Adrenal gland (tissue), 12 donors: ENCODE data around the gene KRTAP10-3. TPM values are rescaled to one million over a fixed set of nuclear protein-coding genes. Genes with fewer than 3 reads are reported as not detected.

Experiments
- DNase-seq, 7 donors: peaks; one replicate each; pipeline ENCODE4 v3.0.0-alpha.2; 2019 to 2020
- H3K27ac ChIP-seq, 5 donors: fragments of 200-600 bp; sonication (generic) in 4 of 5; 1 replicate in 3 of 5; 2 replicates in 2 of 5; pipeline versions ENCODE4 v1.5.1 to v1.8.0; 2016 to 2020; ENCODE audit warnings: mild to moderate bottlenecking in 1 of 5
- H3K27me3 ChIP-seq: fragments of 200-600 bp; 2 replicates; pipeline ENCODE4 v1.8.0; 2021
- H3K36me3 ChIP-seq, 2 donors: fragments of 200-600 bp; replicated peaks in 1 of 2; 1 replicate in 1 of 2; 2 replicates in 1 of 2; pipeline versions ENCODE4 v1.5.1 to v1.8.0; 2018 to 2022
- H3K4me1 ChIP-seq, 2 donors: fragments of 200-600 bp; replicated peaks in 1 of 2; 1 replicate in 1 of 2; 2 replicates in 1 of 2; pipeline versions ENCODE4 v1.5.1 to v1.8.0; 2018 to 2021
- H3K4me3 ChIP-seq, 4 donors: fragments of 200-600 bp; sonication (generic) in 3 of 4; one replicate each; pipeline ENCODE4 v1.5.1; 2016 to 2018
- H3K9me3 ChIP-seq, 3 donors: fragments of 200-600 bp; sonication (generic) in 1 of 3; replicated peaks in 1 of 3; 1 replicate in 2 of 3; 2 replicates in 1 of 3; pipeline versions ENCODE4 v1.5.1 to v1.8.0; 2016 to 2021
- CTCF ChIP-seq, 6 experiments: fragments of 450-650 bp in 4 of 6; fragments of 200-600 bp in 2 of 6; sonication (generic) in 1 of 6; IDR thresholded peaks; 1 replicate in 5 of 6; 2 replicates in 1 of 6; pipeline versions ENCODE4 v1.5.1 to v1.8.0; 2016 to 2021; ENCODE audit warnings: antibody characterized with exemption in 6 of 6, mild to moderate bottlenecking in 2 of 6, moderate library complexity in 1 of 6
- POLR2A ChIP-seq, 2 donors: fragments of 450-650 bp; IDR thresholded peaks; one replicate each; pipeline ENCODE4 v1.6.1; 2017; ENCODE audit warnings: antibody characterized with exemption in 2 of 2, mild to moderate bottlenecking in 2 of 2, moderate library complexity in 1 of 2
- WGBS, 4 donors: extraction: QIAGEN DNeasy Blood & Tissue Kit in 2 of 4; methylation state at CpG; one replicate each; pipeline versions ENCODE4 v1.1.5 to v1.1.7; 2013 to 2017; 5-methylcytosine and 5-hydroxymethylcytosine counted together
- intact Hi-C, 2 donors: fragments of 100-400 bp; cut with DNase I; formaldehyde crosslinking; loops; one replicate each; pipeline versions ENCODE4 v1.14.1 to v1.15.0; 2022 to 2023
- polyA plus RNA-seq, 3 donors: library from polyadenylated mRNA; stranded (reverse); fragments of 200-250 nt in 2 of 3; fragments of 350-450 nt in 1 of 3; fragmentation: Illumina TruSeq in 1 of 3; extraction: RNeasy Lipid Tissue Mini Kit (QIAGEN cat#74804) in 1 of 3; gene quantifications; one replicate each; pipeline ENCODE4 v1.2.3, GENCODE V29; 2013 to 2014
- total RNA-seq, 9 donors: library from RNA; depleted of rRNA in 4 of 9; stranded (reverse); fragments of >200 nt in 4 of 9; fragments of 120-200 nt in 1 of 9; fragmentation: NEBNext Ultra II Directional in 1 of 9; extraction: Animal tissue kit (Norgen Biotek cat#: 25700) in 1 of 9; gene quantifications; one replicate each; pipeline versions ENCODE4 v1.1.0 to v1.2.4, GENCODE V29; 2013 to 2023
- donor health status: healthy with polysubstance abuse.
- donor health status: Bipolar disorder and iron deficiency.
- donor health status: DM: yes; HTN: yes; CAD: no.
- donor health status: DM: no; HTN: no; CAD: no.
- donor health status: DM: no; HTN: no; CAD: no.
- donor health status: DM: yes; HTN: yes; CAD: no.

The KRTAP10-3 gene
- total and polyA plus RNA-seq, 12 donors: not detected

- TF ChIP-seq POLR2A (IDR thresholded peaks at IDR 0.05) (no peak), CTCF (IDR thresholded peaks at IDR 0.05) (no peak)
- H3K4me3 ChIP-seq: no peak overlapping the region
- H3K27me3 ChIP-seq: no peaks in the 10 kb centered on the region
- intact Hi-C loops: no loop called here
- no peaks in the 10 kb centered on the region for H3K36me3 ChIP-seq
- DNase-seq: peak in 1 of 7 donors; percentile 31
- H3K27ac ChIP-seq: no peak overlapping the region
- no peaks in the 10 kb centered on the region for H3K9me3 ChIP-seq
- H3K4me1 ChIP-seq: no peaks in the 10 kb centered on the region
- 87 to 91% (median 90%) methylated on average over 18 to 33 of the region's 33 CpGs for WGBS, 4 donors
Measured at GRCh38 chr21:44537930-44538911, 20.4 kb downstream of the KRTAP10-3 start.

- Histone ChIP-seq H3K9me3 (no peaks in the 10 kb centered on the region), H3K27ac (no peak overlapping the region), H3K4me1 (no peaks in the 10 kb centered on the region), H3K27me3 (no peaks in the 10 kb centered on the region), H3K36me3 (no peaks in the 10 kb centered on the region), H3K4me3 (no peak overlapping the region)
- DNase-seq: peak in 1 of 7 donors; percentile 1
- intact Hi-C loops: no loop called here
- no peak for TF ChIP-seq CTCF (IDR thresholded peaks at IDR 0.05)
- TF ChIP-seq POLR2A (IDR thresholded peaks at IDR 0.05): no peak
- 50 to 71% (median 61%) methylated on average over 7 of the region's 7 CpGs for WGBS, 4 donors
Measured at GRCh38 chr21:44535963-44536362, 22.6 kb downstream of the KRTAP10-3 start.

GRCh38 chr21:44534688-44535087 is 23.9 kb downstream of the KRTAP10-3 start:
- Histone ChIP-seq H3K9me3 (no peaks in the 10 kb centered on the region), H3K4me3 (no peak overlapping the region), H3K27ac (no peak overlapping the region), H3K27me3 (no peaks in the 10 kb centered on the region), H3K36me3 (no peaks in the 10 kb centered on the region), H3K4me1 (no peaks in the 10 kb centered on the region)
- 87 to 99% (median 91%) methylated on average over 6 of the region's 6 CpGs for WGBS, 4 donors
- intact Hi-C loops: no loop called here
- peak in 1 of 7 donors; percentile 5 for DNase-seq
- TF ChIP-seq POLR2A (IDR thresholded peaks at IDR 0.05) (no peak), CTCF (IDR thresholded peaks at IDR 0.05) (no peak)

- no peaks in the 10 kb centered on the region for H3K27me3 ChIP-seq
- 85 to 91% (median 89%) methylated on average over 6 to 21 of the region's 21 CpGs for WGBS, 4 donors
- DNase-seq: peak in 1 of 7 donors; percentile 13
- no peaks in the 10 kb centered on the region for H3K36me3 ChIP-seq
- H3K27ac ChIP-seq: no peak overlapping the region
- H3K4me1 ChIP-seq: no peaks in the 10 kb centered on the region
- H3K4me3 ChIP-seq: no peak overlapping the region
- intact Hi-C loops: no loop called here
- TF ChIP-seq POLR2A (IDR thresholded peaks at IDR 0.05): no peak
- TF ChIP-seq CTCF (IDR thresholded peaks at IDR 0.05): no peak
- no peaks in the 10 kb centered on the region for H3K9me3 ChIP-seq
Measured at GRCh38 chr21:44533891-44534627, 24.5 kb downstream of the KRTAP10-3 start.
